Measurements from ENCODE around the gene SMAP1.

Gene SMAP1

GRCh38 chr6:70860045-70860444 lies 192.4 kb downstream of the SMAP1 start:
- Histone ChIP-seq H3K36me3 (peaks cover 18 to 31% (median 22%) of the 10 kb centered on the region in 3 donors), H3K4me1 (no peaks in the 10 kb centered on the region), H3K27me3 (no peaks in the 10 kb centered on the region), H3K4me3 (no peak overlapping the region), H3K9me3 (no peaks in the 10 kb centered on the region), H3K27ac (no peak overlapping the region)
- intact Hi-C loops (cut with DNase I; ENCODE audit: low total_unique reads) = no loop called here
- no peak for DNase-seq
- TF ChIP-seq CTCF (IDR thresholded peaks at IDR 0.05) = no peak

DNA sequence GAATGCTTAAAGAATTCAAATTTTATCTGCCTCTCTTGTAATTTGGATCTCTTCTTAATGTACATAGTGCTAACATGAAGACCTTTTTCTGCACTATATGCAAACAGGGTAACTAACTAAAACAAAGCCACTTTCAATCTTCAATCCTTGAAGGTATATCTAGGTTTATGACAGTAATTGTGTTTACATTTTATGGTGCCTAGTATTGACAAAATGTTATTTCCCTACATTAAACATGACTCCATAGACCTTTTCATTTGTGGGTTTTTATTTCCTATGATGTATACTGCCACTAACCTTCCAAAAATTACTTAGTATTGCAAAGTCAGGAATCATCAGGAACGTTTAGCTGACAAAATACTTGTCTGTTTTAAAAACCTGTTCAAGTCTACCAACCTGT lies 193.2 kb downstream of the SMAP1 start:
- DNase-seq = no peak
- no peaks in the 10 kb centered on the region for H3K27me3 ChIP-seq
- H3K9me3 ChIP-seq = no peaks in the 10 kb centered on the region
- H3K4me3 ChIP-seq = no peak overlapping the region
- H3K27ac ChIP-seq = no peak overlapping the region
- no peak for TF ChIP-seq CTCF (IDR thresholded peaks at IDR 0.05)
- H3K36me3 ChIP-seq = peaks cover 18 to 31% (median 22%) of the 10 kb centered on the region in 3 donors
- H3K4me1 ChIP-seq = no peaks in the 10 kb centered on the region
- intact Hi-C loops (cut with DNase I; ENCODE audit: low total_unique reads) = no loop called here

DNA sequence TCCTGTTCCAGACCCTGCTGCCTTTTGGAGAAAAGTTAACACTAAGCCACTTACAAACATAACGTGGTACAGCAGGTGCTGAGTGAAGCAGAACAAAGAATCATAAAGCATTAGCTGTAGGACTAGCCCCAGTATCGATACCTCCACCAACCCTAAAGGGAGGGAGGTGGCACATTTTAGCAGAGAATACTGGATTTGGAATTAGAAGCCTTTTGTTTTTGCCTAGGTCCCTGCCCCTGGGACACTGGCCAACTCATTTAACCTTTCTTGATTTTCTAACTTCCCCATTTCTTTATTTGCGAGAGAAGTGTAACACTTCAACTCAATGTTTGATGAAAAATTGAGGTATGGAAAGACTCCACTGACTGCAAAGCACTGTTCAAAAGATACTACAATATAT lies 195.7 kb downstream of the SMAP1 start:
- Histone ChIP-seq H3K4me3 (no peak overlapping the region), H3K4me1 (no peaks in the 10 kb centered on the region), H3K27ac (no peak overlapping the region), H3K9me3 (no peaks in the 10 kb centered on the region), H3K36me3 (peaks cover 6 to 17% (median 17%) of the 10 kb centered on the region in 3 donors), H3K27me3 (no peaks in the 10 kb centered on the region)
- TF ChIP-seq CTCF (IDR thresholded peaks at IDR 0.05) = no peak
- DNase-seq = no peak
- intact Hi-C loops (cut with DNase I; ENCODE audit: low total_unique reads) = no loop called here

GRCh38 chr6:70864401-70864800 lies 196.7 kb downstream of the SMAP1 start:
- intact Hi-C loops (cut with DNase I; ENCODE audit: low total_unique reads) = no loop called here

GRCh38 chr6:70872469-70872868 lies 204.8 kb downstream of the SMAP1 start:
- no peaks in the 10 kb centered on the region for H3K36me3 ChIP-seq
- H3K4me3 ChIP-seq = no peak overlapping the region
- peaks cover 0 to 20% (median 6%) of the 10 kb centered on the region in 3 donors for H3K9me3 ChIP-seq
- H3K4me1 ChIP-seq = no peaks in the 10 kb centered on the region
- TF ChIP-seq CTCF (IDR thresholded peaks at IDR 0.05) = no peak
- no peaks in the 10 kb centered on the region for H3K27me3 ChIP-seq
- no peak for DNase-seq
- no peak overlapping the region for H3K27ac ChIP-seq
- intact Hi-C loops (cut with DNase I; ENCODE audit: low total_unique reads) = no loop called here

More at GRCh38 chr6:70864401-70864800, 196.7 kb downstream of the SMAP1 start:
- H3K4me1 ChIP-seq = no peaks in the 10 kb centered on the region
- H3K4me3 ChIP-seq = no peak overlapping the region
- peaks cover 6 to 17% (median 7%) of the 10 kb centered on the region in 3 donors for H3K36me3 ChIP-seq
- no peaks in the 10 kb centered on the region for H3K27me3 ChIP-seq
- no peak for DNase-seq
- no peak for TF ChIP-seq CTCF (IDR thresholded peaks at IDR 0.05)
- no peaks in the 10 kb centered on the region for H3K9me3 ChIP-seq
- H3K27ac ChIP-seq = no peak overlapping the region
